ENCODE data around the gene ERF. TPM values are rescaled to one million over a fixed set of nuclear protein-coding genes. Genes with fewer than 3 reads are reported as not detected.

ERF gene
- total RNA-seq, 2 donors from 2014 or later, result 10.6 to 31.6 TPM

DNA sequence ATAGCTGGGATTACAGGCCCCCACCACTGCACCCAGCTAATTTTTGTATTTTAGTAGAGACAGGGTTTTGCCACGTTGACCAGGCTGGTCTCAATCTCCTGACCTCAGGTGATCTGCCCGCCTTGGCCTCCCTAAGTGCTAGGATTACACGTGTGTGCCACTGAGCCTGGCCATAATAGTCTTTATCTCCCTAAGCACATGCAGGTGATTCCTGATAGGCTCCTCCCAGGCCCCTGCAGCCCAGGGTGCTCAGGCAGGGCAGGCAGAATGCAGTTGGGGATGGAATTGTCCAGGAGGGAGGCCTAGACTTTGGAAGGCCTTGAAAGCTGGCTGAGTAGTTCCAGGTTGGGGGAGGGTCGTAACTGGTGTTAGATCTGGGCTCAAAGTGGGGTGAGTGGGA, 26.3 kb downstream of the ERF start:
- Histone ChIP-seq H3K27me3 (no peaks in the 10 kb centered on the region), H3K36me3 (replicated peaks in 1 of 2; ENCODE audit: insufficient read depth in 1 of 2, low read depth in 2 of 2) (peaks cover 4 to 27% of the 10 kb centered on the region in 2 donors), H3K9me3 (no peaks in the 10 kb centered on the region), H3K4me1 (no peaks in the 10 kb centered on the region), H3K27ac (no peak overlapping the region), H3K4me3 (no peak overlapping the region)
- WGBS, 2 donors, result 65 to 70% methylated on average over 3 to 4 of the region's 4 CpGs
- TF ChIP-seq, protein P1, sequence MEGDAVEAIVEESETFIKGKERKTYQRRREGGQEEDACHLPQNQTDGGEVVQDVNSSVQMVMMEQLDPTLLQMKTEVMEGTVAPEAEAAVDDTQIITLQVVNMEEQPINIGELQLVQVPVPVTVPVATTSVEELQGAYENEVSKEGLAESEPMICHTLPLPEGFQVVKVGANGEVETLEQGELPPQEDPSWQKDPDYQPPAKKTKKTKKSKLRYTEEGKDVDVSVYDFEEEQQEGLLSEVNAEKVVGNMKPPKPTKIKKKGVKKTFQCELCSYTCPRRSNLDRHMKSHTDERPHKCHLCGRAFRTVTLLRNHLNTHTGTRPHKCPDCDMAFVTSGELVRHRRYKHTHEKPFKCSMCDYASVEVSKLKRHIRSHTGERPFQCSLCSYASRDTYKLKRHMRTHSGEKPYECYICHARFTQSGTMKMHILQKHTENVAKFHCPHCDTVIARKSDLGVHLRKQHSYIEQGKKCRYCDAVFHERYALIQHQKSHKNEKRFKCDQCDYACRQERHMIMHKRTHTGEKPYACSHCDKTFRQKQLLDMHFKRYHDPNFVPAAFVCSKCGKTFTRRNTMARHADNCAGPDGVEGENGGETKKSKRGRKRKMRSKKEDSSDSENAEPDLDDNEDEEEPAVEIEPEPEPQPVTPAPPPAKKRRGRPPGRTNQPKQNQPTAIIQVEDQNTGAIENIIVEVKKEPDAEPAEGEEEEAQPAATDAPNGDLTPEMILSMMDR (IDR thresholded peaks at IDR 0.05), result no peak
- TF ChIP-seq POLR2A (IDR thresholded peaks at IDR 0.05), result no peak
- ATAC-seq, result no peak
- no peak for DNase-seq
- intact Hi-C loops (cut with DNase I), result no loop called here

DNA sequence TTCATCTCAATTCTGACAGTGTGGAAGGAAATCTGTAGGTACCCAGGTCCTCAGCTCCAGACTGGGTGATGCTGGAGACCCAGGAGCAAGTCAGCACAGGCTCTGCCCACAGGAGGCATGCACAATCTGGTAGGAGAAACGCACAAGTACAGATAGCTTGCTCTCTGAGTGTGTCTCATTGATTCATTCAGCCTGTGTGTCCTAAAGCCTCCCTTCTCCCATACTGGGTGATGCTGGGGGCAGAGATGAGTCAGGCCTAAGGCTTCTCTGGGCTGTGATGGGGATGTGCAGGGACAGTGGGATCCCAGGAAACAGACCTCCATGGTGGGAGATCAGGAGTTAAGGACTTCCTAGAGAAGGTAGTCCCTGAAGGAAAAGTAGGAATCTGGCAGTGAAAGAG, 28.0 kb downstream of the ERF start:
- H3K9me3 ChIP-seq, result no peaks in the 10 kb centered on the region
- H3K27me3 ChIP-seq, result no peaks in the 10 kb centered on the region
- TF ChIP-seq, protein P1 (IDR thresholded peaks at IDR 0.05), result no peak
- TF ChIP-seq POLR2A (IDR thresholded peaks at IDR 0.05), result no peak
- no peak for ATAC-seq
- H3K27ac ChIP-seq, result no peak overlapping the region
- H3K36me3 ChIP-seq (replicated peaks in 1 of 2; ENCODE audit: insufficient read depth in 1 of 2, low read depth in 2 of 2), result peaks cover 4 to 27% of the 10 kb centered on the region in 2 donors
- WGBS, 2 donors, result 56% methylated on average over 1 of the region's 1 CpG; no CpG with 5 or more reads in 1 of the 2 donors
- H3K4me1 ChIP-seq, result no peaks in the 10 kb centered on the region
- H3K4me3 ChIP-seq, result no peak overlapping the region
- DNase-seq, result no peak
- intact Hi-C loops (cut with DNase I), result no loop called here

DNA sequence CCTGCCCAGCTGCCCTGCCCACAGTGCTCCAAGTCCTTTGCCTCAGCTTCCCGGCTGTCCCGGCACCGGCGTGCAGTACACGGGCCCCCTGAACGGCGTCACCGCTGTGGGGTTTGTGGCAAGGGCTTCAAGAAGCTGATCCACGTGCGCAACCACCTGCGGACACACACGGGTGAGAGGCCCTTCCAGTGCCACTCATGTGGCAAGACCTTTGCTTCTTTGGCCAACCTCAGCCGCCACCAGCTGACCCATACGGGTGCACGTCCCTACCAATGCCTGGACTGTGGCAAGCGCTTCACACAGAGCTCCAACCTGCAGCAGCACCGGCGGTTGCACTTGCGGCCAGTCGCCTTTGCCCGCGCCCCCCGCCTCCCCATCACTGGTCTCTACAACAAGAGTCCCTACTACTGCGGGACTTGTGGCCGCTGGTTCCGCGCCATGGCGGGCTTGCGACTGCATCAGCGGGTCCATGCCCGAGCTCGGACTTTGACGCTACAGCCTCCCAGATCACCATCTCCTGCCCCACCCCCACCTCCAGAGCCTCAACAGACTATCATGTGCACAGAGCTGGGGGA, 29.1 kb downstream of the ERF start:
- no peaks in the 10 kb centered on the region for H3K9me3 ChIP-seq
- H3K4me3 ChIP-seq, result no peak overlapping the region
- no peak overlapping the region for H3K27ac ChIP-seq
- H3K36me3 ChIP-seq (replicated peaks in 1 of 2; ENCODE audit: insufficient read depth in 1 of 2, low read depth in 2 of 2), result peaks cover 0 to 23% of the 10 kb centered on the region in 2 donors
- intact Hi-C loops (cut with DNase I), result no loop called here
- no peak for ATAC-seq
- DNase-seq, result no peak
- peaks cover 9% of the 10 kb centered on the region for H3K4me1 ChIP-seq
- TF ChIP-seq POLR2A (IDR thresholded peaks at IDR 0.05), result no peak
- TF ChIP-seq, protein P1 (IDR thresholded peaks at IDR 0.05), result no peak
- no peaks in the 10 kb centered on the region for H3K27me3 ChIP-seq
- 96 to 97% methylated on average over 21 to 32 of the region's 33 CpGs for WGBS, 2 donors

DNA sequence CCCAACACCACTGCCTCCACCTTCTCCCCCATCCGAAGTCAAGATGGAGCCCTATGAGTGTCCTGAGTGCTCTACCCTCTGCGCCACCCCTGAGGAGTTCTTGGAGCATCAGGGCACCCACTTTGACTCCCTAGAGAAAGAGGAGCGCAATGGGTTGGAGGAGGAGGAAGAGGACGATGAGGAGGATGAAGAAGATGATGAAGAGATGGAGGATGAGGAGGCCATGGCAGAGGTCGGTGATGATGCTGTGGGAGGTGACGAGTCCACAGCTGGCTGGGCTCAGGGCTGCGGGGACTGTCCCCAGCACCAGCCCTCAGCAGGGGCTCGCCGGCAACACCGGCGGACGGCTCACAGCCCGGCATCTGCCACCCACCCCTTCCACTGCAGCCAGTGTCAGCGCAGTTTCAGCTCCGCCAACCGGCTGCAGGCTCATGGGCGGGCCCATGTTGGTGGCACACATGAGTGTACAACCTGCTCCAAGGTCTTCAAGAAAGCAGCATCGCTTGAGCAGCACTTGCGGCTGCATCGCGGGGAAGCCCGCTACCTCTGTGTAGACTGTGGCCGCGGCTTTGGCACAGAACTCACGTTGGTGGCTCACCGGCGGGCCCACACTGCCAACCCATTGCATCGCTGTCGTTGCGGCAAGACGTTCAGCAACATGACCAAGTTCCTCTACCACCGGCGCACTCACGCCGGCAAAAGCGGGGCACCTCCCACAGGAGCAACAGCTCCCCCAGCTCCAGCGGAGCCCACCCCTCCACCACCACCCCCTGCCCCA, 29.8 kb downstream of the ERF start:
- H3K9me3 ChIP-seq, result no peaks in the 10 kb centered on the region
- no peak for DNase-seq
- H3K27me3 ChIP-seq, result no peaks in the 10 kb centered on the region
- peaks cover 11% of the 10 kb centered on the region for H3K4me1 ChIP-seq
- intact Hi-C loops (cut with DNase I), result no loop called here
- WGBS, 2 donors, result 90 to 94% methylated on average over 15 to 37 of the region's 37 CpGs
- TF ChIP-seq POLR2A (IDR thresholded peaks at IDR 0.05), result no peak
- TF ChIP-seq, protein P1 (IDR thresholded peaks at IDR 0.05), result no peak
- H3K36me3 ChIP-seq (replicated peaks in 1 of 2; ENCODE audit: insufficient read depth in 1 of 2, low read depth in 2 of 2), result peaks cover 0 to 23% of the 10 kb centered on the region in 2 donors
- no peak overlapping the region for H3K4me3 ChIP-seq
- H3K27ac ChIP-seq, result no peak overlapping the region
- no peak for ATAC-seq
